SK-N-SH (cell line): ENCODE measurements around the gene S100A9.

ENCODE experiments used
- EZH2phosphoT487 ChIP-seq: fragments of 200-600 bp; sonication (generic); IDR thresholded peaks from 2 replicates; pipeline ENCODE4 v1.6.1; 2017; ENCODE audit warnings: low read depth, mixed run types, mild to moderate bottlenecking, antibody characterized with exemption, moderate library complexity, borderline replicate concordance
- POLR2AphosphoS5 ChIP-seq: IDR thresholded peaks from 2 replicates; pipeline ENCODE4 v1.6.1; 2012; ENCODE audit warnings: low read depth, low read length
- TF ChIP-seq, protein P1 (sequence below): fragments of 200-600 bp; sonication (generic); IDR thresholded peaks from 2 replicates; pipeline ENCODE4 v1.6.1; 2017; ENCODE audit warnings: antibody characterized with exemption, mild to moderate bottlenecking, moderate library complexity
- TF ChIP-seq, protein P2 (sequence below): IDR thresholded peaks from 2 replicates; pipeline ENCODE4 v1.4.0; 2012; ENCODE audit warnings: low read depth, borderline replicate concordance

DNA sequence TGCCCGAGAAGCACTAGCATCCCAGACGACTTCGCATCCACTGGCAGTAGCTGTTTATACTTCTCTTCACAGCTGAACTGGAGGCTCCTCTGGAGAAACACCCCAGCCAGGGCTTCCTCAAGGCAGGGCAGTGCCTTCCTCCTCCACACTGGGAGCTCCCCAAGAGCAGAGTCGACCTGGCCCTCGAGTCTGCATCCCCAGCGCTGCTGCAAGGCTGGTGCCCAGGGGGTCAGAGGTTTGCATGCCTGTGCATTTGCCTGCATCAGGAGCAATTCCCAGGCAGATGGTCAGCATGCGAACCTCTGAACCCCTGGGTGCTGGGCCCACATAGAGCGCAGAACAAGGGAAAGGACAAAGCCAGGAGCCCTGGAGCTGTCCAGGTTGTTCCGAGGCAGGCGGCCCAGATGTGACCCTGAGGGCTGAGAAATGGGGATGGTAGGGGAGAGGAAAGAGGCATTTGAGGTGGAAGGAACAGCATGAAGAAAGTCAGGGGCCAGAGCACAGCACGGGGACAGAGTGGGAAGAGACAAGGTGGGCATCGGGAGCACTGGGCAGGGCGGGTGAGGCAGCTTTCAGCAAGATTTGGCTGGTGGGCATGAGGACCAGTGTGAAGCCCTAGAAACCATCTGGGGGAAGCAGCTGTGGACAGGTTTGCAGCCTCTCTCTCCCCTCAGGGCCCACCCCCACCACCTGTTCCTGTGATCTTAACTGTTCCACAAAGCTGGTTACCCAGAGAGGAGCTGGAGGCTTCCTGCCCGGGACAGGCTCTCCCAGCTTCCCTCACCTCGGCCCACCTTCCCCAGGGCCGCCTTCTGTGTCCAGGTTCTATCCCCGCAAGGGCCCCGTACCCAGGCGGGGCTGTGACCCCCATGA lies 39.6 kb downstream of the S100A9 start:
- TF ChIP-seq, protein P1, sequence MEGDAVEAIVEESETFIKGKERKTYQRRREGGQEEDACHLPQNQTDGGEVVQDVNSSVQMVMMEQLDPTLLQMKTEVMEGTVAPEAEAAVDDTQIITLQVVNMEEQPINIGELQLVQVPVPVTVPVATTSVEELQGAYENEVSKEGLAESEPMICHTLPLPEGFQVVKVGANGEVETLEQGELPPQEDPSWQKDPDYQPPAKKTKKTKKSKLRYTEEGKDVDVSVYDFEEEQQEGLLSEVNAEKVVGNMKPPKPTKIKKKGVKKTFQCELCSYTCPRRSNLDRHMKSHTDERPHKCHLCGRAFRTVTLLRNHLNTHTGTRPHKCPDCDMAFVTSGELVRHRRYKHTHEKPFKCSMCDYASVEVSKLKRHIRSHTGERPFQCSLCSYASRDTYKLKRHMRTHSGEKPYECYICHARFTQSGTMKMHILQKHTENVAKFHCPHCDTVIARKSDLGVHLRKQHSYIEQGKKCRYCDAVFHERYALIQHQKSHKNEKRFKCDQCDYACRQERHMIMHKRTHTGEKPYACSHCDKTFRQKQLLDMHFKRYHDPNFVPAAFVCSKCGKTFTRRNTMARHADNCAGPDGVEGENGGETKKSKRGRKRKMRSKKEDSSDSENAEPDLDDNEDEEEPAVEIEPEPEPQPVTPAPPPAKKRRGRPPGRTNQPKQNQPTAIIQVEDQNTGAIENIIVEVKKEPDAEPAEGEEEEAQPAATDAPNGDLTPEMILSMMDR: no peak
- TF ChIP-seq, protein P2, sequence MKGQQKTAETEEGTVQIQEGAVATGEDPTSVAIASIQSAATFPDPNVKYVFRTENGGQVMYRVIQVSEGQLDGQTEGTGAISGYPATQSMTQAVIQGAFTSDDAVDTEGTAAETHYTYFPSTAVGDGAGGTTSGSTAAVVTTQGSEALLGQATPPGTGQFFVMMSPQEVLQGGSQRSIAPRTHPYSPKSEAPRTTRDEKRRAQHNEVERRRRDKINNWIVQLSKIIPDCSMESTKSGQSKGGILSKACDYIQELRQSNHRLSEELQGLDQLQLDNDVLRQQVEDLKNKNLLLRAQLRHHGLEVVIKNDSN: no peak
- no peak for TF ChIP-seq POLR2AphosphoS5
- no peak for TF ChIP-seq EZH2phosphoT487
